Ascending aorta (tissue), 2 donors: ENCODE data around the gene MITD1. TPM values are rescaled to one million over a fixed set of nuclear protein-coding genes. Genes with fewer than 3 reads are reported as not detected.
A peak's percentile ranks its signal among the peaks of the same experiment; 100 is the strongest.

Experiments
- DNase-seq, 2 donors: peaks; one replicate each; pipeline ENCODE4 v3.0.0-alpha.2; 2019; ENCODE audit warnings: low spot score in 2 of 2
- H3K27ac ChIP-seq, 2 donors: fragments of 200-600 bp; sonication (generic); one replicate each; pipeline ENCODE4 v1.5.1; 2016 to 2017; ENCODE audit warnings: mild to moderate bottlenecking in 1 of 2
- H3K27me3 ChIP-seq: fragments of 200-600 bp; sonication (generic); one replicate; pipeline ENCODE4 v1.5.1; 2017
- H3K36me3 ChIP-seq, 2 donors: fragments of 200-600 bp; sonication (generic); one replicate each; pipeline ENCODE4 v1.5.1; 2016
- H3K4me1 ChIP-seq, 2 donors: fragments of 200-600 bp; sonication (generic); one replicate each; pipeline ENCODE4 v1.5.1; 2016 to 2017; ENCODE audit warnings: mild to moderate bottlenecking in 1 of 2
- H3K4me3 ChIP-seq, 2 donors: fragments of 200-600 bp; sonication (generic); one replicate each; pipeline ENCODE4 v1.5.1; 2016 to 2017; ENCODE audit warnings: mild to moderate bottlenecking in 1 of 2
- H3K9me3 ChIP-seq, 2 donors: fragments of 200-600 bp; sonication (generic); one replicate each; pipeline ENCODE4 v1.5.1; 2016
- intact Hi-C: fragments of 100-400 bp; cut with DNase I; formaldehyde crosslinking; loops from one replicate; pipeline ENCODE4 v1.15.1; 2023
- total RNA-seq: library from RNA; depleted of rRNA; stranded (reverse); fragments of >200 nt; gene quantifications from one replicate; pipeline ENCODE4 v1.1.0, GENCODE V29; 2016
- TF ChIP-seq, protein P1 (sequence below), 3 experiments: fragments of 200-600 bp in 2 of 3; fragments of 450-650 bp in 1 of 3; sonication (generic) in 2 of 3; IDR thresholded peaks; one replicate each; pipeline ENCODE4 v1.5.1; 2016 to 2019; ENCODE audit warnings: antibody characterized with exemption in 3 of 3, mild to moderate bottlenecking in 1 of 3, moderate library complexity in 1 of 3

The MITD1 gene
- total RNA-seq, 1 donor from 2014 or later, result 13.3 TPM

DNA sequence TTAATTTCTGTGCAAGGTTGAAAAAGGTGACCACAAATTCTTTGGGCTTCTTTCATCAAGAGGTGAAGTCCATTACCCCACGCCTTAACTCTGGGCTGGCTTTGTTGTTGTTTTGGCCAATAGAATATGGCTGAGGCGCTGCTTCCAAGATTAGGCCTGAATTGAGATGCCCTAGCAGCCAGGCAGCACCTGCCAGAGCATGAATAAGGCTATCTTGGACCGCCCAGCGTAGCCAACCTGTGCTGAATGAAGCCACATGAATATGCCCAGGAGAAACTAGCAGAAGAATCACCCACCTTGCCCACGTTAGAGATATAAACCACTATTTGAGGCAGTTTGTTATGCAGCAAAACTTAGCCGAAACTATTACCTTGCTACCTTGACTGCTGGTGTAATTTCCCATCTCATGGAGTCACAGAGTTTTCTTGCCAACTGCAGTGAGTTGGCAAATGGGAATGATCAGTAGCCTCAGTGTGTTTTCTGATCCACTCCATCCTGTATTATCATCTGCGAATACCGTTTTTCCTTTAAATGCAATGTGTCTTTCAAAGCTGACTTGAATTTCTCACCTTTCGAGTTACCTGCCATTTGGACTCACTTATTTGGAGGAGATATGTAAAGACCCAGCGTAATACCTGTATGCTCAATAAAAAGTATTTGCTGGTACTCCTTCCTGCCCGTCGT is 26.8 kb downstream of the MITD1 start:
- H3K4me3 ChIP-seq, result peak overlapping the region; percentile 72 to 73
- H3K27ac ChIP-seq, result peak overlapping the region; percentile 83 to 84
- intact Hi-C loops, result loop anchor here (1.0 to 10.0 kb wide), 7 partner anchors 13 to 1489 kb away; partner anchors contain the start of genes ACTR1B, C2orf15, C2orf92 and COA5
- DNase-seq, result no peak
- TF ChIP-seq, protein P1, sequence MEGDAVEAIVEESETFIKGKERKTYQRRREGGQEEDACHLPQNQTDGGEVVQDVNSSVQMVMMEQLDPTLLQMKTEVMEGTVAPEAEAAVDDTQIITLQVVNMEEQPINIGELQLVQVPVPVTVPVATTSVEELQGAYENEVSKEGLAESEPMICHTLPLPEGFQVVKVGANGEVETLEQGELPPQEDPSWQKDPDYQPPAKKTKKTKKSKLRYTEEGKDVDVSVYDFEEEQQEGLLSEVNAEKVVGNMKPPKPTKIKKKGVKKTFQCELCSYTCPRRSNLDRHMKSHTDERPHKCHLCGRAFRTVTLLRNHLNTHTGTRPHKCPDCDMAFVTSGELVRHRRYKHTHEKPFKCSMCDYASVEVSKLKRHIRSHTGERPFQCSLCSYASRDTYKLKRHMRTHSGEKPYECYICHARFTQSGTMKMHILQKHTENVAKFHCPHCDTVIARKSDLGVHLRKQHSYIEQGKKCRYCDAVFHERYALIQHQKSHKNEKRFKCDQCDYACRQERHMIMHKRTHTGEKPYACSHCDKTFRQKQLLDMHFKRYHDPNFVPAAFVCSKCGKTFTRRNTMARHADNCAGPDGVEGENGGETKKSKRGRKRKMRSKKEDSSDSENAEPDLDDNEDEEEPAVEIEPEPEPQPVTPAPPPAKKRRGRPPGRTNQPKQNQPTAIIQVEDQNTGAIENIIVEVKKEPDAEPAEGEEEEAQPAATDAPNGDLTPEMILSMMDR (IDR thresholded peaks at IDR 0.05), result no peak
- H3K36me3 ChIP-seq, result peaks cover 11 to 12% of the 10 kb centered on the region in 2 donors
- no peaks in the 10 kb centered on the region for H3K9me3 ChIP-seq
- H3K27me3 ChIP-seq, result no peaks in the 10 kb centered on the region
- H3K4me1 ChIP-seq, result peaks cover 0 to 13% of the 10 kb centered on the region in 2 donors

DNA sequence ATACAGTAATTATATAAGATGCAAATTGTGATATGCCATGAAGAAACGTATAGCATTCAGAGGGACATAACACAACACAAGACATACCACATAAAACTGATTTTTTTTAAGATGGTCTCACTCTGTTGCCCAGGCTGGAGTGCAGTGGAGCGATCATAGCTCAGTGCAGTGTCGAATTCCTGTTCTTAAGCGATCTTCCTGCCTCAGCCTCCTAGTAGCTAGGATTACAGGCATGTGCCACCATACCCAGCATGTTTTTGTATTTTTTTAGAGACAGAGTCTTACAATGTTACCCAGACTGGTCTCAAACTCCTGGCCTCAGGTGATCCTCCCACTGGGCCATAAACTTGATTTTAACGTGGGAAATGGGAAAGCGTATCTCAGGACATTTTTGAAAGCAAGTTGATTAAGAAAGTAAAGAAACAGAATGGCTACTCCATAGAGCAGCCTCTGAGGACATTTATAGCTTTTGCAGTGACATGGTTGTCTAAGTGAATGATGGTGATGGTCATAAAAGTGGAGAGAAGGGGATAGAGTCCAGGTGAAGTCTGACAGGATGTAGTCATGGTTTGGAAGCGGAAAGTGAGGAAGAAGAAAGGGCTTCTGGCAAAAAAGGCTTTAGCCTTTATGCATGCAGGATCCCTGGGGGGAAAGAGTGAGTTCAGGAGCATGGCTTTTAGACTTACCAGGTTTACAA is 28.5 kb downstream of the MITD1 start:
- no peak overlapping the region for H3K27ac ChIP-seq
- no peaks in the 10 kb centered on the region for H3K9me3 ChIP-seq
- no peak for DNase-seq
- intact Hi-C loops, result loop anchor here (5.0 to 10.0 kb wide), 4 partner anchors 340 to 1488 kb away; partner anchors contain the start of genes ACTR1B, C2orf92, COA5 and REV1
- peaks cover 0 to 13% of the 10 kb centered on the region in 2 donors for H3K4me1 ChIP-seq
- no peaks in the 10 kb centered on the region for H3K27me3 ChIP-seq
- H3K4me3 ChIP-seq, result no peak overlapping the region
- TF ChIP-seq, protein P1 (IDR thresholded peaks at IDR 0.05), result no peak
- peaks cover under 1 to 9% of the 10 kb centered on the region in 2 donors for H3K36me3 ChIP-seq

DNA sequence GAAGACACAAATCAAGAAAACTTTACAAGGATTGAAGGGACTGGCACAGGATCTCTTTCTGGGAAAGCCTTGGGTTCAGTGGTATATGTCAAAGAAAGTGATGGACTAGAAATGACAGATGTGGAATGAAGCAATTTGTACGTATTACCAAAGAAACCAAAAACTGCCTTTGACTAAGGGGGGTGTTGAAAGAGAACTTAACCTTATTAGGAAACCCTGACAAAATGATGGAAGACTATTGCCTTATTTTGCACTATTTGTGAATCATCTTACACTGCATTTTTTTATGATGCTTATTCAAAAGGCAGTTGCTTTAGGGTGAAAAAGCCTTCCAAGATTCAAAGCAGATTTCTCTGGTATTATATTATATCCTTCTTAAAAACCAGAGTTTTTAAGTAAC is 30.2 kb downstream of the MITD1 start:
- Histone ChIP-seq H3K4me3 (no peak overlapping the region), H3K27me3 (no peaks in the 10 kb centered on the region), H3K4me1 (peaks cover 0 to 5% of the 10 kb centered on the region in 2 donors), H3K27ac (no peak overlapping the region), H3K36me3 (no peaks in the 10 kb centered on the region), H3K9me3 (no peaks in the 10 kb centered on the region)
- DNase-seq, result no peak
- TF ChIP-seq, protein P1 (IDR thresholded peaks at IDR 0.05), result no peak
- intact Hi-C loops, result loop anchor here (5.0 to 10.0 kb wide), 4 partner anchors 342 to 1486 kb away; partner anchors contain the start of genes ACTR1B, C2orf92, COA5 and REV1

DNA sequence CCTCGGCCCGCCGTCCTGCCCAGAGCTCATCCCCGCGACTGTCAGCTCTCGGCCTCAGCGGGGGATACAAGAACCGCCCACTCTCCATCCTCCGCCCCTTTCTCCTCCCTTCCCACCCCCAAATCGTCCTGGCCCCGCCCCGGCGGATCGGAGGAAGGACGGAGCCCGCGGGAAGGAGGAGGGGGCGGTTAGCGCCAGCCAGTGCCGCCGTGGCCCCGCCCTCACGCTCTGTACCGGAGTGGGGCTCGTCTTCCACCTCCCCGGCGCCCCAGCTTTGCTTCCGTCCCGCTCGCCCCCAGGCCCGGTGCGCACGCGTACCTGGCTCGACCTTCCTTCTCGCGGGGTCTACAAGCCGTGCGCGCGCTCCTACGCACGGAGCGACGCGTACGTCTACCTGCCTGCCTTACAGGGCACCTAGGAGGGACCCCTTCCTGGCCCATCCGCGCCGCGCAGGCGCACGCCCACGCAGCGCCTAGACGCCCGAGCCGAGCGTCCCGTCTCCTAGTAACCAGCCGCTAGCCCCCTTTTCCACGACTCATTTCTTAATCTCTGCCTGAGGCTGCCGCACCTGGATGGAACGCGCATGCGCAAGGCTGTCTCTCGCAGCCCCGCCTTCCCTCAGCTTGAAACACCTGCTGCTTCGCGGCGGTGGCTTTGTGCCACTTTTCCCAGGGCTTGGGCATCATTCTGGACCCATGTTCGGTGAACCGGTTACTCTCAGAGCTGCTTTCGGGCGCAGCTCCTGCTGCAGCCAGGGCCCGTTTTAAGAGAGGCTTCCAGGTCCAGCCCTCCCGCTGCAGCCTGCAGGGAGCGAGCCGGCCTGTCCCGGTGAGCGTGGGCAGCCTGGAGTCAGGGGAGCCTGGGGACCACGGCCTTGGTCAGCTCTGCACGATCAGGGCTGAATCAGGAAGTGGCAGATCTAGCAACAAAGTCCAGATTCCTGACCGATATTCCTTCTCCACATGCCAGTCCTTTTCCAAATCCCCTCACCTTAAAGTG is 39.4 kb downstream of the MITD1 start, which contains the start of gene C2orf15:
C2orf15 (plus strand) TSS at position 598 of the 999 bp plus-strand sequence. CDS start 8,852 bp downstream, outside the sequence.
- peak; percentile 74 to 96 for DNase-seq
- intact Hi-C loops, result loop anchor here (1.0 kb wide), 2 partner anchors 13 to 40 kb away; partner anchors contain the start of genes LIPT1, MITD1, MRPL30 and TSGA10
- TF ChIP-seq, protein P1 (IDR thresholded peaks at IDR 0.05), result no peak
- Histone ChIP-seq H3K4me1 (peaks cover 0 to 4% of the 10 kb centered on the region in 2 donors), H3K27me3 (no peaks in the 10 kb centered on the region), H3K9me3 (no peaks in the 10 kb centered on the region), H3K27ac (peak within 1 kb of the TSS; percentile 71 to 86), H3K4me3 (peak within 1 kb of the TSS; percentile 80 to 95), H3K36me3 (no peaks in the 10 kb centered on the region)

GRCh38 chr2:99140860-99141109 is 40.1 kb downstream of the MITD1 start:
- intact Hi-C loops, result loop anchor here (1.0 kb wide), 2 partner anchors 14 to 41 kb away; partner anchors contain the start of genes LIPT1, MITD1, MRPL30 and TSGA10
- no peak for DNase-seq
- Histone ChIP-seq H3K27ac (peak overlapping the region; percentile 71 to 86), H3K4me1 (peaks cover 0 to 4% of the 10 kb centered on the region in 2 donors), H3K9me3 (peaks cover 0 to 1% of the 10 kb centered on the region in 2 donors), H3K4me3 (peak overlapping the region; percentile 80 to 95), H3K36me3 (no peaks in the 10 kb centered on the region), H3K27me3 (no peaks in the 10 kb centered on the region)
- TF ChIP-seq, protein P1 (IDR thresholded peaks at IDR 0.05), result no peak
